AG04450 (cell line): ENCODE data around the gene ERCC1. TPM values are rescaled to one million over a fixed set of nuclear protein-coding genes. Genes with fewer than 3 reads are reported as not detected.

Experiments
- CTCF ChIA-PET: fragments of 300-600, 350-600 bp; formaldehyde crosslinking; extraction: SDS; loops from one replicate; lab custom pipeline; 2022; ENCODE audit warnings: antibody characterized with exemption, inconsistent platforms; lab: Charles Lee
- POLR2A ChIA-PET: fragments of 350-600 bp; formaldehyde crosslinking; extraction: SDS; loops from one replicate; lab custom pipeline; 2021; ENCODE audit warnings: antibody characterized with exemption, inconsistent platforms; lab: Yijun Ruan, JAX
- DNase-seq: peaks from one replicate; pipeline ENCODE4 v3.0.0-alpha.2; 2011; ENCODE audit warnings: low read depth, low spot score
- H3K27ac ChIP-seq: one replicate; pipeline ENCODE4 v1.5.1; 2012; ENCODE audit warnings: low read depth, low read length, control low read depth
- H3K27me3 ChIP-seq: one replicate; pipeline ENCODE4 v1.6.0; 2012; ENCODE audit warnings: low read length; ENCODE audit not compliant: control insufficient read depth, insufficient read depth
- H3K4me3 ChIP-seq: 2 replicates; pipeline ENCODE4 v1.5.1; 2011; ENCODE audit warnings: mild to moderate bottlenecking, low read depth, low read length, control low read depth
- H3K9me3 ChIP-seq: 2 replicates; pipeline ENCODE4 v1.5.1; 2012; ENCODE audit warnings: low read length; ENCODE audit not compliant: control insufficient read depth, insufficient read depth
- polyA plus RNA-seq: library from polyadenylated mRNA; depleted of rRNA; stranded (reverse); fragments of >200 nt; gene quantifications from 2 replicates; pipeline ENCODE4 v1.2.3, GENCODE V29; 2011
- TF ChIP-seq, protein P1 (sequence below): IDR thresholded peaks from 2 replicates; pipeline ENCODE4 v1.5.1; 2011; ENCODE audit warnings: low read depth, low read length, control low read depth, inconsistent platforms

Gene ERCC1
- polyA plus RNA-seq, 1 experiment: 75.8 TPM

DNA sequence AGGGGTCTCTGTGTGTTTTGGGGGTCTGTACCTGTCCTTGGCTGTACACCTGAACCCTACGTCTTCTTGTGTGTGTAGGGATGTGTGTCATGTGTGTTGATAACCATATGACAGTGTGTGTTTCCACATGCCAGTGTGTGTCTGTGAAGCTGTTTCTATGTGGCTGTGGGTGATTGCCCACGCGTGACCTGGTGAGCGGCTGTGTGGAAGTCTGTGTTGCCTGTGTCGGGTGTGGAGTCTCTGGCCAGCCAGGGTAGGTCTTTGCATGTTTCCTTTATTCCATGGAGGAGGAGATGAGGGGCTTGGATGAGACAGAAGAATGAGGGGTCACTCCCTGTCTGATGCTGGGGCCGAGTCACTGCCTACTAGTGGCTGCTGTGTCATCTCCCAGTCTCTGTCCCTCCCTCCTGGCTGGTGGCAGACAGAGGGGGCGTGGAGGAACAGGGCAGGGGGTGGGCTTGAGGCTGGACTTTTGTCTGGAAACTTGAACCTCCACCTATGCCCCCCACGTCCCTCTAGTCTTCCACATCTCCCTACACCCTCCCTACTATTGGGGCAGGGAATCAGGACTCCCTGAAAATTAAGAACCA, 41.2 kb upstream of the ERCC1 start:
- Histone ChIP-seq H3K4me3 (no peak overlapping the region), H3K27me3 (no peaks in the 10 kb centered on the region), H3K9me3 (no peaks in the 10 kb centered on the region; the same call in 1 of the 2 replicates), H3K27ac (no peak overlapping the region)
- CTCF ChIA-PET: no interaction called here
- TF ChIP-seq, protein P1, sequence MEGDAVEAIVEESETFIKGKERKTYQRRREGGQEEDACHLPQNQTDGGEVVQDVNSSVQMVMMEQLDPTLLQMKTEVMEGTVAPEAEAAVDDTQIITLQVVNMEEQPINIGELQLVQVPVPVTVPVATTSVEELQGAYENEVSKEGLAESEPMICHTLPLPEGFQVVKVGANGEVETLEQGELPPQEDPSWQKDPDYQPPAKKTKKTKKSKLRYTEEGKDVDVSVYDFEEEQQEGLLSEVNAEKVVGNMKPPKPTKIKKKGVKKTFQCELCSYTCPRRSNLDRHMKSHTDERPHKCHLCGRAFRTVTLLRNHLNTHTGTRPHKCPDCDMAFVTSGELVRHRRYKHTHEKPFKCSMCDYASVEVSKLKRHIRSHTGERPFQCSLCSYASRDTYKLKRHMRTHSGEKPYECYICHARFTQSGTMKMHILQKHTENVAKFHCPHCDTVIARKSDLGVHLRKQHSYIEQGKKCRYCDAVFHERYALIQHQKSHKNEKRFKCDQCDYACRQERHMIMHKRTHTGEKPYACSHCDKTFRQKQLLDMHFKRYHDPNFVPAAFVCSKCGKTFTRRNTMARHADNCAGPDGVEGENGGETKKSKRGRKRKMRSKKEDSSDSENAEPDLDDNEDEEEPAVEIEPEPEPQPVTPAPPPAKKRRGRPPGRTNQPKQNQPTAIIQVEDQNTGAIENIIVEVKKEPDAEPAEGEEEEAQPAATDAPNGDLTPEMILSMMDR: no peak
- POLR2A ChIA-PET: no interaction called here
- DNase-seq: no peak

DNA sequence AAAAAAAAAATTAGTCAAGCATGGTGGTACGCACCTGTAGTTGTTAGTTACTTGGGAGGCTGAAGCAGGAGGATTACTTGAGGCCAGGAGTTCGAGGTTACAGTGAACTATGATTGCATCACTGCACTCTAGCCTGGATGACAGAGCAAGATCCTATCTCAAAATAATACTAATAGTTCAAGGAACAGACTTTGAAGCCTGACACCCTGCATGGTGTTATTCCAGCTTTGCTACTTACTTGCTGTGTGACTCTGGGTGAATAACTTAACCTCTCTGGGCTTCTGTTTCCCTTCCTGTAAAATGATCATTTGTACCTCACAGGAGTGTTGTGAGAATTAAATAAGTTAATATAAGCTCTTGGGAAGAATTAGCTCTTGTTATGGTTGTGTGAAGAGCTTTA, 40.6 kb upstream of the ERCC1 start:
- ChIA-PET POLR2A (no interaction called here), CTCF (no interaction called here)
- no peak overlapping the region for H3K4me3 ChIP-seq
- no peaks in the 10 kb centered on the region; the same call in 1 of the 2 replicates for H3K9me3 ChIP-seq
- DNase-seq: no peak
- H3K27ac ChIP-seq: no peak overlapping the region
- TF ChIP-seq, protein P1: no peak
- no peaks in the 10 kb centered on the region for H3K27me3 ChIP-seq

DNA sequence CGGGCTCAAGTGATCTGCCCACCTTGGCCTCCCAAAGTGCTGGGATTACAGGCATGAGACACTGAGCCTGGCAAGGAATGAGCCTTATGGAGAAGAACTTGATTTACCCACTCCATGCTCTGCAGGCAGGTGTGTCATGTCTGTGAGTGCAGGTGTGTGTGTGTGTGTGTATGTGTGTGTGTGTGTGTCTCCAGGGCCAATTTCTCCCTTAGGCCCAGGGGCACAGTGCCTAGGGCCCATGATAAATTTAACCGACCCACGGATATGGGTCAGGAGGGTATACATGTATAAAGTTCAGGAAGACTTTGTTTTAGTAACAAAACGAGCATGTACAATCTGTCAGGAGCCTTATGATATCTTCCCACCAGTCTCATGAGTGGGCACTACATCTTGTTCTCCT, 39.5 kb upstream of the ERCC1 start:
- POLR2A ChIA-PET: no interaction called here
- Histone ChIP-seq H3K4me3 (no peak overlapping the region), H3K9me3 (no peaks in the 10 kb centered on the region; the same call in 1 of the 2 replicates), H3K27me3 (no peaks in the 10 kb centered on the region), H3K27ac (no peak overlapping the region)
- no peak for DNase-seq
- TF ChIP-seq, protein P1: no peak
- CTCF ChIA-PET: interaction anchor here (1.2 to 2.5 kb wide), 3 partner anchors 15 to 24 kb away, joined by 3 to 12 read pairs (median 9); no protein-coding TSS in a partner anchor

DNA sequence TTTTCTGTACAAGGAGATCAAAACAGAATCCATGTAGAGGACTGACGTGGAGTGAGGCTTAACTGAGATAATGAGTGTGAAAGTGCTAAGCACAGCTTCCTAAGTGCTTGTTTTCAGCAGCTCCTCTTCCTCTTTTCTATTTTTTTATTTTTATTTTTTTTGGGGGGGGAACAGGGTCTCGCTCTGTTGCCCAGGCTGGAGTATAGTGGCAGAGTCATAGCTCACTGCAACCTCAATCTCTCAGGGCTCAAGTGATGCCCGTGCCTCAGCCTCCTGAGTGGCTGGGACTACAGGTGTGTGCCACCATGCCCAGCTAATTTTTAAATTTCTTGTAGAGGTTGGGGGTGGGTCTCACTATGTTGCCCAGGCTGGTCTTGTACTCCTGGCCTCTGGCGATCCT, 38.5 kb upstream of the ERCC1 start:
- ChIA-PET POLR2A (no interaction called here), CTCF (interaction anchor here (1.2 to 2.5 kb wide), 3 partner anchors 16 to 24 kb away, joined by 3 to 12 read pairs (median 9); no protein-coding TSS in a partner anchor)
- TF ChIP-seq, protein P1: no peak
- Histone ChIP-seq H3K27ac (no peak overlapping the region), H3K27me3 (no peaks in the 10 kb centered on the region), H3K9me3 (no peaks in the 10 kb centered on the region), H3K4me3 (no peak overlapping the region)
- DNase-seq: no peak

DNA sequence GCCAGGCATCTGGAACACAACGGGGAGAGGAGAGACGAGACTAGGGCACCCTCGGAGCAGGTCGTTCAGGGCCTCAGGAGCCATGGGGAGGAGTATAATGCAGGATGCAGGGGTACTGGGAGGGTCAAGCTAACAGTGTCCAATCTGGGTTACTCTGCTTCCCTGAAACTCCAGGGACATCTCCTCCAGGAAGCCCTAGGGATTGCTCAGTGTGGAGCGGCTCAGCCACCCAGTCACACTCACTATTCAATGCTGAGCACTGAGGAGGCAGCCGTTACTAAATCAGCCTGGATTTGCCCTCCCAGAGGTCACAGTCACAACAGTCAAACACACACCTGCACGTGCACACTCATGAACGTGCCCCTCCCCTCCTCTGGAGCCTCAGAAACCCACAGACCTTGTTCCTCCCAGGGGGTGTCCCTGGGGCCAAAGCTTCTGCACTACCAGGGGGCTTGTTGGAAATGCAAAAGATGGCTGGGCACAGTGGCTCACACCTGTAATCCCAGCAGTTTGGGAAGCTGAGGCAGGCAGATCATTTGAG, 37.2 kb upstream of the ERCC1 start:
- DNase-seq: no peak
- ChIA-PET POLR2A (no interaction called here), CTCF (interaction anchor here (2.4 to 2.5 kb wide), 2 partner anchors 21 to 25 kb away, joined by 9 to 12 read pairs; no protein-coding TSS in a partner anchor)
- Histone ChIP-seq H3K27ac (no peak overlapping the region), H3K9me3 (no peaks in the 10 kb centered on the region), H3K27me3 (no peaks in the 10 kb centered on the region), H3K4me3 (no peak overlapping the region)
- TF ChIP-seq, protein P1: no peak
